Esophagus squamous epithelium (tissue), 4 donors: ENCODE measurements around the gene TICRR.

Experiments
- CTCF ChIP-seq, 6 experiments: fragments of 450-650 bp in 4 of 6; fragments of 200-600 bp in 2 of 6; sonication (generic) in 2 of 6; IDR thresholded peaks; one replicate each; pipeline ENCODE4 v1.5.1; 2016 to 2019; ENCODE audit warnings: antibody characterized with exemption in 6 of 6, mild to moderate bottlenecking in 4 of 6, moderate library complexity in 4 of 6
- POLR2A ChIP-seq, 4 donors: fragments of 450-650 bp; IDR thresholded peaks; one replicate each; pipeline ENCODE4 v1.6.1; 2017; ENCODE audit warnings: antibody characterized with exemption in 4 of 4, mild to moderate bottlenecking in 4 of 4, moderate library complexity in 3 of 4

GRCh38 chr15:89575656-89576416 lies 567 bp downstream of the TICRR start:
- TF ChIP-seq CTCF (IDR thresholded peaks at IDR 0.05) = no peak
- TF ChIP-seq POLR2A (IDR thresholded peaks at IDR 0.05) = no peak
